Endodermal cell (in vitro differentiated cells): ENCODE data around the gene QSER1. TPM values are rescaled to one million over a fixed set of nuclear protein-coding genes. Genes with fewer than 3 reads are reported as not detected.

Experiments used
- total RNA-seq, 2 donors: library from RNA; stranded (reverse); fragmentation: NEBNext Ultra II Directional in 1 of 2; extraction: Animal tissue kit (Norgen Biotek cat#: 25700) in 1 of 2; gene quantifications; 2 replicates in 1 of 2; 3 replicates in 1 of 2; pipeline ENCODE4 v1.2.1, GENCODE V29; 2021

QSER1 gene
- total RNA-seq, 2 donors from 2014 or later, result 66.5 to 82.0 TPM

Other genes starting within 250 kb of the QSER1 start
- not detected for gene CCDC73, start 98.1 kb upstream of the QSER1 start, total RNA-seq
- gene PRRG4, start 62.9 kb upstream of the QSER1 start, total RNA-seq, result 1 to 10 TPM; 2.9 to 3.7 TPM
- gene DEPDC7, start 123.1 kb downstream of the QSER1 start, total RNA-seq, result 10 to 100 TPM in 1 of 2 donors, 1 to 10 TPM in 1; 7.7 to 11.4 TPM
- 10 to 100 TPM; 54.0 to 63.7 TPM for gene TCP11L1, start 146.8 kb downstream of the QSER1 start, total RNA-seq